Stimulated activated naive B cell treated with anti-CD40 and anti-IgM and Interleukin-4, amounts not matched to agents 10 μg/mL and 1 μg/mL and 100 μg/mL, for 72 hours (primary cell): ENCODE data around the gene S1PR3.

ENCODE experiments used
- ATAC-seq, 2 donors: fragments of 150-1000 bp; cut with Tn5 transposase; replicated peaks; 2 replicates each; pipeline ENCODE4 v1.10.0; 2021; ENCODE audit warnings: moderate library complexity in 1 of 2
- DNase-seq: peaks from one replicate; pipeline ENCODE4 v3.0.0; 2021
- H3K27ac Mint-ChIP-seq: one replicate; pipeline ENCODE4 v1.8.0; 2022; ENCODE audit warnings: mild to moderate bottlenecking, mixed read lengths
- H3K27me3 Mint-ChIP-seq, 2 donors: one replicate each; pipeline ENCODE4 v1.8.0; 2022; ENCODE audit warnings: mixed read lengths in 2 of 2
- H3K36me3 Mint-ChIP-seq, 2 donors: one replicate each; pipeline ENCODE4 v1.8.0; 2022; ENCODE audit warnings: mixed read lengths in 2 of 2, mild to moderate bottlenecking in 1 of 2
- H3K4me1 Mint-ChIP-seq, 2 donors: one replicate each; pipeline ENCODE4 v1.8.0; 2022; ENCODE audit warnings: mixed read lengths in 2 of 2, mild to moderate bottlenecking in 1 of 2
- H3K4me3 Mint-ChIP-seq, 2 donors: one replicate each; pipeline ENCODE4 v1.8.0; 2022; ENCODE audit warnings: mild to moderate bottlenecking in 2 of 2, mixed read lengths in 2 of 2, moderate library complexity in 1 of 2
- H3K9me3 Mint-ChIP-seq, 2 donors: one replicate each; pipeline ENCODE4 v1.8.0; 2022; ENCODE audit warnings: mixed read lengths in 2 of 2, mild to moderate bottlenecking in 1 of 2

S1PR3 gene

DNA sequence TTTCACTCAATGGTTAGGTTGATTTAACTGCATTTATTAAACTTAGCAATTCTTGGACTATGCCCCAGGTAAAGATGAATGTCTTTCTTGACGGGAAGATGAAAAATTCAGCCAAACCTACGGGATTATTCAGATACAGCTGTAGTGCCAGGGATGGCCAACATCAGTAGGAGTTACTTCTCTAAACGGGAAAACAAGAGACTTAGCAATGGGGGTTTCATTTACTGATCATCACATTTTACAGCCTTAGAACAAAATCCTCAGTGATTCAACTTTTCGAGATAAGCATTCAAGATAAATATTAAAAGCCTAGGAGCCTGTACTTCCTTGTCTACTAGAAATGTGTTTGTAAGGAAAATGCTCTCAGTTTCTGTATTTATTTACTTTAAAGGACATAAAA lies 46.1 kb downstream of the S1PR3 start:
- Mint-ChIP-seq H3K4me3 (no peak overlapping the region), H3K27ac (no peak overlapping the region), H3K36me3 (no peaks in the 10 kb centered on the region), H3K27me3 (peaks cover 6 to 11% of the 10 kb centered on the region in 2 donors), H3K4me1 (no peaks in the 10 kb centered on the region), H3K9me3 (peaks cover 0 to 2% of the 10 kb centered on the region in 2 donors)
- DNase-seq, result no peak
- ATAC-seq, result no peak

DNA sequence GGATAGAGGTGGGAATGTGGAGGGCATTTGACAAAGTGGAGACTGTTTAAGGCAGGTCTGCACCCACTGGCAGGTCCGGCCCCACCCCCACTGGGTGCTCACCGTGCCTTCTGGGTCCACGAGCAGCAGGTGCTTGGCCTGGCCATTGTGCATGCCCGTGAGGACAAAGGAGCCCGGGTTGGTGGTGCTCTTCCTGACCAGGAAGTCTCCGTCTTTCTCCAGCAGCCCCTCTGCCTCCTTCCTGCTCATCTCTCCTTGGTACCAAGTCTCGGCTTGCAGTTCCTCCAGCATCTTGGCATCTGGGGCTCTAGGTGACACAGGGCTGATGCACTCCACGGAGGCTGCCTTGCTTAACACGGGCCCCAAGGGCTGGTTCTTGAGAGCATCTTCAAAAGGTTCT lies 46.6 kb downstream of the S1PR3 start:
- no peak for ATAC-seq
- Mint-ChIP-seq H3K4me1 (no peaks in the 10 kb centered on the region), H3K27ac (no peak overlapping the region)

DNA sequence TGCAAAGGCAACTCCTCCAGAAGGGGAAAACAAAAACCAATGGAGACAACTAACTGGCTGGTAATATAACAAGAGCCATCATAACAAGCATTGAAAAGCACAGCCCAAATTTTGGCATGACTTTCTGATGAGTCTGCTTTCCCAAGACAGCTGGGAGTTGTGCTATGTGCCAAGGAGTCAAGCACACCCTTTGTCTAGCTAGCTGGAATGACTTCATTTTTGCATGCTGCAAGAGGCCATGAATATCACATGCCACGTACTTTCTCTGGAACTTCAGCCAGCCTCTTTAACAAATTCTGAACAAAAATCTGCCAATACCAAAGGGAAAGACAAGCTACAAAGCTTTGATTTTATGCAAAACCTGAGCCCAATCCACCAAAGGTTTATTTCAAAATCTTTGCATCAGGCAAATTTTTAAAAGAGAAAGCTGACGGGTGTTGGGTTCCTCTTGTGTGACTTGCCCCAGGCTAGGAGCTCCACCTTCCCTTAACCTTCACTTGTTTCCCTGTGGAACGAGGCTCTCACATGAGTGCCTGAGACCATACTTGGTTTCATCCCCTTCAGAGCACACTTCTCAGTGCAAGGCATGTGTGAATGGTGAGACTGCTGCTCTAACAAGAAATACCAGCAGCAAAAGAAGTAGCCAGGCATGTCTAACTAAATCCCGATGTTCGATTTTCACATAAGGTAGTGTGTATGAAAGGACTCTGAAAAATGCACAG lies 47.3 kb downstream of the S1PR3 start:
- H3K27ac Mint-ChIP-seq, result no peak overlapping the region
- DNase-seq, result no peak
- no peaks in the 10 kb centered on the region for H3K4me1 Mint-ChIP-seq
- no peaks in the 10 kb centered on the region for H3K36me3 Mint-ChIP-seq
- peaks cover 4 to 11% of the 10 kb centered on the region in 2 donors for H3K27me3 Mint-ChIP-seq
- H3K4me3 Mint-ChIP-seq, result no peak overlapping the region
- H3K9me3 Mint-ChIP-seq, result peaks cover 0 to 2% of the 10 kb centered on the region in 2 donors
- no peak for ATAC-seq

More for the DNA sequence above, 46.6 kb downstream of the S1PR3 start:
- no peak for DNase-seq
- Mint-ChIP-seq H3K9me3 (peaks cover 0 to 2% of the 10 kb centered on the region in 2 donors), H3K36me3 (no peaks in the 10 kb centered on the region), H3K4me3 (no peak overlapping the region), H3K27me3 (peaks cover 6 to 11% of the 10 kb centered on the region in 2 donors)

DNA sequence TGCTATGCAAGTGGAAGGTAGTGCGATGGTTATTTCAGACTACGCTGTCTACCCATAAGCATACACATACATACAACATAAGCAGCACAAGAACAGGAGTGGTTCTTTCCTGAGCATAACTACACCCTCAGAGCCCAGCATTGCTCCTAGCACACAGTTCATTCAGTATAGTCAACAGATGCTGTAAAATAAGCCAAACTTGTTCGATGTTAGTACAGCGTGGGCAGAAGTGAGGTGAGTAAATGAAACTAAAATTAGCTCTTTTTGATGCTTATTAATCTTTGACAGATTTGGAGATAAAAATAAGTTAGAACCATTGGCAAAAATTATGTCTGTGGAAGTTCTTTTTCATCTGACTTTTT lies 47.8 kb downstream of the S1PR3 start:
- Mint-ChIP-seq H3K27ac (no peak overlapping the region), H3K9me3 (no peaks in the 10 kb centered on the region), H3K4me1 (no peaks in the 10 kb centered on the region), H3K36me3 (no peaks in the 10 kb centered on the region), H3K4me3 (no peak overlapping the region), H3K27me3 (peaks cover 0 to 11% of the 10 kb centered on the region in 2 donors)
- DNase-seq, result no peak
- no peak for ATAC-seq

DNA sequence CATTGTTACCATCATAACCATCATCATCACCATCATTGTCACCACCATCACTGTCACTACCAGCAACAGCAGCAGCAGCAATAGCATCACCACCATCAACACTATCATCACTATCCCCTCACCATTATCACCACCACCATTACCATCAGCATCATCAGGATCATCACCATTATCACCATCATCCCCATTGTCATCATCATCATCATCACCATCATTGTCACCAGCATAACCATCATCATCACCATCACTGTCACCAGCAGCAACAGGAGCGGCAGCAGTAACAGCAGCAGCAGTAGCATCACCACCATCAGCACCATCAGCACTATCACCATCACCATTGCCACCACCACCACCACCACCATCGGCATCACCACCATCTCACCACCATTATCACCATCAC lies 48.4 kb downstream of the S1PR3 start:
- H3K27me3 Mint-ChIP-seq, result peaks cover 0 to 7% of the 10 kb centered on the region in 2 donors
- H3K4me1 Mint-ChIP-seq, result no peaks in the 10 kb centered on the region
- no peaks in the 10 kb centered on the region for H3K36me3 Mint-ChIP-seq
- no peak overlapping the region for H3K27ac Mint-ChIP-seq
- no peak overlapping the region for H3K4me3 Mint-ChIP-seq
- DNase-seq (no peak), ATAC-seq (no peak)
- no peaks in the 10 kb centered on the region for H3K9me3 Mint-ChIP-seq

DNA sequence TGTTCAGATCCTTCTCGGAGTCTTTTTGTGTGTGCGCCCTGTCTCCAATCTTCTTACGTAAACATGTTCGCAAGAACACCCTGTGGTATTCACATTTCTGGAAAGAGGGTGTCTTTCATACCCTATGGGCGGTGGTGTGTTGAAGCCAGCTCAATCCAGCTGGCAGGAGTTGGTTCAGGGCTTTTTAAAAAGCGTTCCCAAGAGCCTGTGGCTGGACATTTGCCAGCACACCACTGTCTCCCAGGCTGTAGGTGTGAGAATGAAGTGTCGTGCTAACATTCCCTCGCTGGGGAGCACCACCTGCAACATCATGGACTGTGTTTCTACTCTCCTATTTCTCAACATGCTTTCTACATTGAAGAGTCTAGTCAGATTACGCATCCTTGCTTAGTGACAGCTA lies 51.7 kb downstream of the S1PR3 start:
- no peak for ATAC-seq
- H3K4me3 Mint-ChIP-seq, result no peak overlapping the region
- no peaks in the 10 kb centered on the region for H3K36me3 Mint-ChIP-seq
- no peak for DNase-seq
- no peaks in the 10 kb centered on the region for H3K4me1 Mint-ChIP-seq
- H3K27me3 Mint-ChIP-seq, result peaks cover 12 to 14% of the 10 kb centered on the region in 2 donors
- H3K27ac Mint-ChIP-seq, result no peak overlapping the region
- H3K9me3 Mint-ChIP-seq, result no peaks in the 10 kb centered on the region

DNA sequence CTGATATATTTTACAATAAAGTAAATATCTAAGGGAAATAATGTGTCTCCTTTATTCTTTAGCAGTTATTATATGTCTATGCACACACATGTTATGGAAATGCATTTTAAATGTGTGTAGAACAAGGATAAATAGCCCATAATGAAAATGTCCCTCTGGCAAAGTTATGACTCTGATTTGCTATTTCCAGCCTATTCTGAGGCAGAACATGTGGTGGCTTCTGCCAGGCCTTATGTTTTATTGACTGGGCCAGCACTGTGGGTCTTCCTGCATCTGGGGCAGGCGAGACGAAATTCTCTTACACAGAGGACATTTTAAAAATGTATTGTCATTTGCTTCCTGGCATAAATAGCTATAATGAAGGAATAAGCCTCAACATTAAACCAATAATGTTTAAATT lies 52.8 kb downstream of the S1PR3 start:
- Mint-ChIP-seq H3K4me3 (no peak overlapping the region), H3K36me3 (no peaks in the 10 kb centered on the region), H3K9me3 (no peaks in the 10 kb centered on the region), H3K27me3 (peaks cover 15 to 17% of the 10 kb centered on the region in 2 donors), H3K27ac (no peak overlapping the region), H3K4me1 (no peaks in the 10 kb centered on the region)
- no peak for DNase-seq
- no peak for ATAC-seq

DNA sequence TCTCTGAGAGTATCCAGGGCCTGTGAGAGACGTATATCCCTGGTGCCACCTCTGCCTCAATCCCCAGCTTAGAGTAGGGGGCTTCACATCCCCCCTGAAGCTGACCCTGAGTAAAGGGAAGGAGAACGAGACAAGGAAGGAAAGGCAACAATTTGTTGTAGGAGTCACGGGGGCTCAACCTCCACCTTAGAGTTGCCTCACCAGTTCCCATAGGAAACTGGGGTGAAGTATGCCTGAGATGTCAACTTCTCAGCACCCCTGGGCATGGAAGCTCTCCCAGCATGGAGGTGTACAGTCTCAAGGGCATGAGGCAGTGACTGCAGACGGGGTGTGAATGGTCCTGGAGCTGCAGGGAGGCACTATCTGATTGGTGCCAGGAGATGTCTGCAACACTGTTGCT lies 53.6 kb downstream of the S1PR3 start:
- peaks cover 15 to 17% of the 10 kb centered on the region in 2 donors for H3K27me3 Mint-ChIP-seq
- no peaks in the 10 kb centered on the region for H3K9me3 Mint-ChIP-seq
- H3K27ac Mint-ChIP-seq, result no peak overlapping the region
- H3K4me3 Mint-ChIP-seq, result no peak overlapping the region
- H3K4me1 Mint-ChIP-seq, result no peaks in the 10 kb centered on the region
- DNase-seq (no peak), ATAC-seq (no peak)
- no peaks in the 10 kb centered on the region for H3K36me3 Mint-ChIP-seq

DNA sequence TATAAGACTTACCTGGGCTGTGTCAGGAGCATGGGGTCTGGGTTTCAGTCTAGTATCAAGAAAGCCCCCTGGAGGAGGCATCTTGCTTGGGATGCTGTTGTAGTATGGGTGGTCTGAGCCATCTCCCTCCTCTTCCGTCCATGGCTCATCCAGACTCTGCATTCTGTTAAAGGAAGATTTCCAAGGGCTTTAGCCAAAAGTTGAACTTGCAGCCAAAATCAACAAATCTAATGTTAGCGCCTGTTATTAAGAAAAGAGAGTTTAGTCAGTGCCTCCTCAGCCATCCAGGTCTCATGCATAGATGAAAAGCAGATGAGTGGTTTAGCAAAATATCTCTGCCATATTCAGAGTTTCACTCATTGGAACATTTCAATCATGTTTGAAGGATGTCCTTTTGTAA lies 55.6 kb downstream of the S1PR3 start:
- no peak for DNase-seq
- ATAC-seq, result no peak
- H3K9me3 Mint-ChIP-seq, result no peaks in the 10 kb centered on the region

DNA sequence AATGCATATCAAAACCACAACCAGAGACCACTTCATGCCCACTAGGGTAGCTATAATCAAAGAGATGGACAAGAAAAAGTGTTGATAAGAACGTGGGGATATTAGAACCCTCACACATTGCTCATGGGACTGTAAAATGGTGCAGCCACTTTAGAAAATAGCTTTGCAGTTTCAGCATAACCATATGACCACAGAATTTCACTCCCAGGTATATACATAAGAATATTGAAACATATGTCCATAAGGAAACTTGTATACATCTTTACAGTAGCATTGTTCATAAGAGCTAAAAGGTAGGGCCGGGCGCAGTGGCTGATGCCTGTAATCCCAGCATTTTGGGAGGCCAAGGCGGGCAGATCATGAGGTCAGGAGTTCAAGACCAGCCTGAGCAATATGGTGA lies 56.4 kb downstream of the S1PR3 start:
- Mint-ChIP-seq H3K27me3 (peaks cover 15 to 17% of the 10 kb centered on the region in 2 donors), H3K4me3 (no peak overlapping the region), H3K9me3 (no peaks in the 10 kb centered on the region), H3K4me1 (no peaks in the 10 kb centered on the region), H3K36me3 (no peaks in the 10 kb centered on the region), H3K27ac (no peak overlapping the region)
- no peak for DNase-seq
- ATAC-seq, result no peak

More for the DNA sequence above, 55.6 kb downstream of the S1PR3 start:
- Mint-ChIP-seq H3K4me1 (no peaks in the 10 kb centered on the region), H3K27ac (no peak overlapping the region), H3K4me3 (no peak overlapping the region), H3K27me3 (peaks cover 15 to 17% of the 10 kb centered on the region in 2 donors), H3K36me3 (no peaks in the 10 kb centered on the region)

DNA sequence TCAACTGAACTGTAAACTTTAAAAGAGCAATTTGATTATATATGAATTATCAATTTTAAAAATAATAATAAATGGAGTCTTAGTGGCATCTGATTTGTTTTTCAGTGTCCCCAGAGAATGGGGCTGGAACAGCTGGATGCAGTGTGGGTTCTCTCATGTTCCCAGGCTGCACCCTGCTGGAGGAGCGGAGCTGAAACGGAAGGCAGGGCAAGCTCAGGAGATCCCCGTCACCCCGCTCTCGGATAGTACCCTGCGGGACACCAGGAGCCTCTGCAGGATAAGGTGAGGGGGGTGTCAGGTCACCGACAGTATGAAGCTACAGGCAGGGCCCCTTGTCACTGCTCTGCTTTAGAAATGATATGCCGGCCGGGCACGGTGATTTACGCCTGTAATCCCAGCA lies 57.3 kb downstream of the S1PR3 start:
- H3K9me3 Mint-ChIP-seq, result no peaks in the 10 kb centered on the region
- ATAC-seq (no peak), DNase-seq (no peak)
- H3K4me3 Mint-ChIP-seq, result no peak overlapping the region
- no peaks in the 10 kb centered on the region for H3K4me1 Mint-ChIP-seq
- no peaks in the 10 kb centered on the region for H3K36me3 Mint-ChIP-seq
- no peak overlapping the region for H3K27ac Mint-ChIP-seq
- peaks cover 15 to 17% of the 10 kb centered on the region in 2 donors for H3K27me3 Mint-ChIP-seq

DNA sequence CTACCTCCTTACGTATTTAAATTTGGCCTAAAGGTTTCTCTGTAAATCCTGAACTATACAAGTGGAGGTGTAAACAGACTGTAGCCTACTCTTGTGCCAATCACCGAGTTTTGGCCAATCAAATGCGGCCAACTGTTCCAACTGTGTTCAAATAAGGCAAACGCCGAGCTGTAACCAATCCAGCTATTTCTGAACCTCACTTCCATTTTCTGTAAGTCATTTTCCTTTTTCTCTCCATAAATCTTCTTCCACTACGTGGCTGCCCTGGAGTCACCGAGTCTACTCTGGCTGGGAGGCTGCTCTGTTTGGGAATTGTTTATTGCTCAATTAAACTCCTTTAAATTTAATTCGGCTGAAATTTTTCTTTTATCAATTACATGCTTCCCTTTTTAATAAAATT lies 58.4 kb downstream of the S1PR3 start:
- no peak for DNase-seq
- H3K4me1 Mint-ChIP-seq, result no peaks in the 10 kb centered on the region
- peaks cover 15 to 16% of the 10 kb centered on the region in 2 donors for H3K27me3 Mint-ChIP-seq
- no peak overlapping the region for H3K27ac Mint-ChIP-seq
- no peak for ATAC-seq
- no peaks in the 10 kb centered on the region for H3K36me3 Mint-ChIP-seq
- no peaks in the 10 kb centered on the region for H3K9me3 Mint-ChIP-seq
- no peak overlapping the region for H3K4me3 Mint-ChIP-seq

DNA sequence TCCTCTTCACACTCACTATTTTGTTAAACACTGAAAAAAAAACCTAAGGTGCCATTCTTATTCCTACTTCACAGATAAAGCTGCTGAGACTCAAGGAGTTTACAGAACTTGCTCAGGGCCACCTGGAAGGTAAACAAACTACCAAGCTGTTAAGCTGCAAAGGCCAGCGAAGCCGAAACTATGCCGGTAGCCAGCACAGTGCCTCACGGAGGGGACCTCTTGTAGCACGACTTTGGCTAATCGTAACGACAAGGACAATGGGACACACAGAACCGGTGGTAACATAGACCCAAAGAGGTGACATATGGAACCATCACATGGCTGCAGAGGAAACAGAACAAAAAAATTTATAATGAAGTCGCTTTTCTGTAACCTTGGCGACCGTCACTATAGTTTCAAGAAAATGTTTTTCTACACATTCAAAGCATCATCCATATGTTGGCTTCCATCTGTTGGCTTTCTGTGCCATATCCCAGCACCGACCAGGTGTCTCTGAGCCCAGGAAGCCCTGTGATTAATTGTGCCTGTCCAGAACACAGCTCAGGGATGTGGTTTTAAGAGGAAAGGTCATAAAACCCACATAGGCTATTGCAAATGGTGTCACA lies 60.3 kb downstream of the S1PR3 start:
- Mint-ChIP-seq H3K4me1 (no peaks in the 10 kb centered on the region), H3K9me3 (no peaks in the 10 kb centered on the region), H3K27ac (no peak overlapping the region), H3K4me3 (no peak overlapping the region), H3K36me3 (no peaks in the 10 kb centered on the region), H3K27me3 (peaks cover 13 to 22% of the 10 kb centered on the region in 2 donors)
- ATAC-seq (no peak), DNase-seq (no peak)

DNA sequence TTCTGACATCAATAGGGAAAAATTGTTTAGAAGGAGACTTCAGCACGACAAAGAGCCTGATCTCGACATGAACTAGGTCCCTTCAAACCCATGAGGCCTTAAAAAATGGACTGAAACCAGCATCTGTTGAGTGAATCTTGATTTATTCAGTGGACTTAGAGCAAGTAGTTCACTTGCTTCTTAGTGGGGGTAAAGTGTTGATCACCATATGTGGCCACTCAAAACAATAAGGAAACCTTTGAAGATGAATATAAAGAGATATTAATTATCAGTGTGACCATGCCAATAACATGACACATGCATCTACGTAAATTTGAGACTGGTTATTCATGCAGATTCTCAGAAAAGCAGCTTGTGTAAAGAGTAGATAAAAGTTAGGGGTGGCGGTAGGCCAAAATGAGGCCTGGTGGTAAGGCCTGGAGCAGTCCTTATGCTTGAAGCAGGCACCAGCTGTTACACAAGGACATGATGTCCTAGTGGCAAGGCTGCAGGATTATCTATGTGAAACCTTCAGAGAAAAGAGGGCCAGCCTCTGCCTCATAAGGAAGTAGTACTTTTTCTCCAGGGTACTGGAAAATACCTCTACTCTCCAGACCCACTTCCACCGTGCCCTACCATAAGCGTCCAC lies 61.3 kb downstream of the S1PR3 start:
- no peak for ATAC-seq

DNA sequence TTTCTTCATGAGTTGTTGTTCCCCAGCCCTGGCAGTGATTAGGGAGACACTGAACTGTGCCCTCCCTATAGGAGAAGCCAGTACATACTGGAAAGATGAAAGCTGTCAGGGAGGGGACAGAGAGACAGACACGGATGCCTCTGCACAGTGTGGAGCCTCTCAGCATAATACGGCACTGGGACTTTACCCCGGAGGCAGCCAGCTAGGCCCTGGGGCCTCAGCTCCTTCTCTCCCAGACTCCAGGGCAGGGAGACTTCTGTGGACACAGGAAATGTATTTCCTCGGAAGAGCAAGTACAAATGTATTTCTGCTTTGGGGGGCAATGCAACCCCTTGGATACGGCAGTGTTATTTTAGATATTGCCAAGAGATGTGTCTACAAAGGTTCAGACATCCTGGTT lies 62.0 kb downstream of the S1PR3 start:
- no peaks in the 10 kb centered on the region for H3K9me3 Mint-ChIP-seq
- DNase-seq (no peak), ATAC-seq (no peak)
- H3K4me1 Mint-ChIP-seq, result no peaks in the 10 kb centered on the region
- H3K36me3 Mint-ChIP-seq, result no peaks in the 10 kb centered on the region
- no peak overlapping the region for H3K4me3 Mint-ChIP-seq
- H3K27ac Mint-ChIP-seq, result no peak overlapping the region
- H3K27me3 Mint-ChIP-seq, result peaks cover 6 to 10% of the 10 kb centered on the region in 2 donors

More for the DNA sequence above, 61.3 kb downstream of the S1PR3 start:
- Mint-ChIP-seq H3K27me3 (peaks cover 10 to 16% of the 10 kb centered on the region in 2 donors), H3K9me3 (no peaks in the 10 kb centered on the region), H3K36me3 (no peaks in the 10 kb centered on the region), H3K4me3 (no peak overlapping the region), H3K4me1 (no peaks in the 10 kb centered on the region), H3K27ac (no peak overlapping the region)
- DNase-seq, result no peak
